ENCODE measurements around the gene LRRTM4. TPM values are rescaled to one million over a fixed set of nuclear protein-coding genes. Genes with fewer than 3 reads are reported as not detected.

Gene LRRTM4
- total RNA-seq, 1 donor from 2014 or later, result 5.4 TPM

- peaks cover 5% of the 10 kb centered on the region for H3K4me1 Mint-ChIP-seq (ENCODE audit: unreplicated experiment)
- no peaks in the 10 kb centered on the region for H3K27me3 Mint-ChIP-seq
- no peak for DNase-seq (ENCODE audit: extremely low spot score, unreplicated experiment)
- TF ChIP-seq, protein P1, sequence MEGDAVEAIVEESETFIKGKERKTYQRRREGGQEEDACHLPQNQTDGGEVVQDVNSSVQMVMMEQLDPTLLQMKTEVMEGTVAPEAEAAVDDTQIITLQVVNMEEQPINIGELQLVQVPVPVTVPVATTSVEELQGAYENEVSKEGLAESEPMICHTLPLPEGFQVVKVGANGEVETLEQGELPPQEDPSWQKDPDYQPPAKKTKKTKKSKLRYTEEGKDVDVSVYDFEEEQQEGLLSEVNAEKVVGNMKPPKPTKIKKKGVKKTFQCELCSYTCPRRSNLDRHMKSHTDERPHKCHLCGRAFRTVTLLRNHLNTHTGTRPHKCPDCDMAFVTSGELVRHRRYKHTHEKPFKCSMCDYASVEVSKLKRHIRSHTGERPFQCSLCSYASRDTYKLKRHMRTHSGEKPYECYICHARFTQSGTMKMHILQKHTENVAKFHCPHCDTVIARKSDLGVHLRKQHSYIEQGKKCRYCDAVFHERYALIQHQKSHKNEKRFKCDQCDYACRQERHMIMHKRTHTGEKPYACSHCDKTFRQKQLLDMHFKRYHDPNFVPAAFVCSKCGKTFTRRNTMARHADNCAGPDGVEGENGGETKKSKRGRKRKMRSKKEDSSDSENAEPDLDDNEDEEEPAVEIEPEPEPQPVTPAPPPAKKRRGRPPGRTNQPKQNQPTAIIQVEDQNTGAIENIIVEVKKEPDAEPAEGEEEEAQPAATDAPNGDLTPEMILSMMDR (conservative IDR thresholded peaks at IDR 0.05), result no peak
- no peak overlapping the region for H3K4me3 Mint-ChIP-seq
- no peak overlapping the region for H3K27ac Mint-ChIP-seq
- H3K36me3 Mint-ChIP-seq, result no peaks in the 10 kb centered on the region
- H3K9me3 Mint-ChIP-seq, result no peaks in the 10 kb centered on the region
Measured at GRCh38 chr2:77161009-77161408, 361.2 kb downstream of the LRRTM4 start.

DNA sequence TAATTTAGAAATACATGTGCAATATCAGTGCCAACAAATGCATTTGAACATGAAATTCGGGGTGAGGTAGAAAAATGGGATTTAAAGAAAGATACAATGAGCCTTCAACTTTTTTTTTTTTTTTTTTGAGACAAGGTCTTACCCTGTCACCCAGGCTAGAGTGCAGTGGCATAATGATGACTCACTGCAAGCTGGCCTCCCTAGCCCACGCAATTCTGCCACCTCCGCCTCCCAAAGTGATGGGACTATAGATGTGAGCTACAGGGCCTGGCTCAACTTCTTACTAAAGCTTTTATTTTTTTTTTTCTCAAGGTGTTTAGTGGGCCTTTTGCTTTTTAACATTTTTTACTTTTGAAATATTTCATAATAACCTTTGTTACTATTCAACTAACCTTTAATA, 365.6 kb downstream of the LRRTM4 start:
- no peak for DNase-seq (ENCODE audit: extremely low spot score, unreplicated experiment)
- peaks cover 5% of the 10 kb centered on the region for H3K4me1 Mint-ChIP-seq (ENCODE audit: unreplicated experiment)
- no peaks in the 10 kb centered on the region for H3K9me3 Mint-ChIP-seq
- H3K36me3 Mint-ChIP-seq, result no peaks in the 10 kb centered on the region
- no peak overlapping the region for H3K27ac Mint-ChIP-seq
- TF ChIP-seq, protein P1 (conservative IDR thresholded peaks at IDR 0.05), result no peak
- no peak overlapping the region for H3K4me3 Mint-ChIP-seq
- H3K27me3 Mint-ChIP-seq, result no peaks in the 10 kb centered on the region

GRCh38 chr2:77155511-77155910, 366.7 kb downstream of the LRRTM4 start:
- Mint-ChIP-seq H3K4me1 (ENCODE audit: unreplicated experiment) (peaks cover 5% of the 10 kb centered on the region), H3K27me3 (no peaks in the 10 kb centered on the region), H3K4me3 (no peak overlapping the region), H3K36me3 (no peaks in the 10 kb centered on the region), H3K27ac (no peak overlapping the region), H3K9me3 (no peaks in the 10 kb centered on the region)
- DNase-seq (ENCODE audit: extremely low spot score, unreplicated experiment), result no peak
- TF ChIP-seq, protein P1 (conservative IDR thresholded peaks at IDR 0.05), result no peak

- Mint-ChIP-seq H3K4me1 (ENCODE audit: unreplicated experiment) (no peaks in the 10 kb centered on the region), H3K27ac (no peak overlapping the region), H3K4me3 (no peak overlapping the region), H3K9me3 (no peaks in the 10 kb centered on the region), H3K27me3 (no peaks in the 10 kb centered on the region), H3K36me3 (peaks cover 3% of the 10 kb centered on the region)
- TF ChIP-seq, protein P1 (conservative IDR thresholded peaks at IDR 0.05), result no peak
- DNase-seq (ENCODE audit: extremely low spot score, unreplicated experiment), result no peak
Measured at GRCh38 chr2:77149565-77149964, 372.6 kb downstream of the LRRTM4 start.

DNA sequence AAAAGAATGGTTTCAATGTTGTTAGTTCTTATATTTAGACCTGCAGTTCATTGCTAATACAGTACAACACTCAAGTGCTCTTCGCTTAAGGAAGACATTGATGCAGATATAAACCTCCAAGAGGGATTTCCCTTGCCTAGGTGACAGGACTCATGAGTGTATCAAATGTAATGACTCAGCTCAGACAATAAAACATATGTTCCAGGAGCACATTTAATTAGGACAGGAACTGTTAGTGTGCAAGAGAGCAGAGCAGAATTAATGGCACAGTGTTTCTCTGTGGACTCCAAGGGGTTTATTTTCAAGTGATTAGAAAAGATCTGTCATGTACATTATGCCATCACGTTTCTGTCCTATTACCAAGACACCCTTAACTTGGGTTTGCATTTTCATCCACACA, 375.0 kb downstream of the LRRTM4 start:
- no peaks in the 10 kb centered on the region for H3K9me3 Mint-ChIP-seq

More for the DNA sequence above, 375.0 kb downstream of the LRRTM4 start:
- TF ChIP-seq, protein P1 (conservative IDR thresholded peaks at IDR 0.05), result no peak
- H3K27ac Mint-ChIP-seq, result no peak overlapping the region
- DNase-seq (ENCODE audit: extremely low spot score, unreplicated experiment), result no peak
- peaks cover 3% of the 10 kb centered on the region for H3K36me3 Mint-ChIP-seq
- no peaks in the 10 kb centered on the region for H3K27me3 Mint-ChIP-seq
- H3K4me3 Mint-ChIP-seq, result no peak overlapping the region
- no peaks in the 10 kb centered on the region for H3K4me1 Mint-ChIP-seq (ENCODE audit: unreplicated experiment)

Measured in type B pancreatic cell (in vitro differentiated cells).